Measurements from ENCODE around the gene LRRC71.

GRCh38 chr1:156899956-156900718 lies 20.3 kb upstream of the LRRC71 start:
- TF ChIP-seq CTCF (IDR thresholded peaks at IDR 0.05) (no peak), POLR2A (IDR thresholded peaks at IDR 0.05) (no peak)

All from body of pancreas (tissue), 4 donors.